ENCODE results near the gene ERCC2.

ERCC2 gene

DNA sequence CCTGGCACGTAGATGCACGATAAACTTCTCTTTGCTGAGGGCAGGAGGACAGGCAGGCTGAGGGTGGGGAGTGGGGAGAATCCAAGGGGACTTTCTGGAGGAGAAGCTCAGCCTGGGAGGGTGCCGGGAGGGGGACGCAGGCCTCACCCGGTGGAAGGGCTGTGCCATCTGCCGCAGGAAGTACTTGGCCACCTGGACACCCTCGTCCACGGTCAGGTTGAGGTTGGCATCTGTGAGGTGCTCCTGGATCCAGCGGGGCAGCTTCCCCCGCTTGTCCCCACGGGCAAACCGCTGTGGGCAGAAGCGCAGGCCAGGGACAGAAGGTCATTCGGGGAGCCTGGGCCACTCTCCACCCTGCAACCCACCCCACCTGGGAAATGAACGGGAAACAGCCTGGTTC lies 18.3 kb downstream of the ERCC2 start:
- Histone ChIP-seq H3K14ac (ENCODE audit: low read length in 2 of 2) (no peak overlapping the region), H3K4me1 (ENCODE audit: control insufficient read depth, insufficient read depth, low read depth, low read length) (peaks cover 6% of the 10 kb centered on the region), H2BK5ac (ENCODE audit: low read depth, low read length, poor library complexity, severe bottlenecking) (no peak overlapping the region), H3K9ac (ENCODE audit: low read length) (no peak overlapping the region), H3K27ac (ENCODE audit: low read length, poor library complexity, severe bottlenecking) (no peak overlapping the region), H2AK5ac (ENCODE audit: low read length, severe bottlenecking) (no peak overlapping the region), H3K27me3 (ENCODE audit: control insufficient read depth in 1 of 2, insufficient read depth in 1 of 2, low read length in 2 of 2) (no peaks in the 10 kb centered on the region), H3K23ac (ENCODE audit: low read length in 2 of 2) (no peak overlapping the region), H3K18ac (ENCODE audit: low read depth in 1 of 2, low read length in 2 of 2) (no peak overlapping the region), H2BK120ac (ENCODE audit: low read depth, low read length) (no peak overlapping the region), H3K4me3 (ENCODE audit: insufficient read depth in 1 of 2, low read depth in 1 of 2, low read length in 2 of 2) (no peak overlapping the region), H3K4ac (ENCODE audit: low read depth in 1 of 2, low read length in 2 of 2) (no peak overlapping the region), H2BK12ac (ENCODE audit: low read length in 2 of 2) (no peak overlapping the region), H3K4me2 (ENCODE audit: low read length, poor library complexity, severe bottlenecking) (no peak overlapping the region), H3K36me3 (ENCODE audit: control insufficient read depth in 1 of 2, insufficient read depth in 2 of 2, low read depth in 1 of 2, low read length in 2 of 2) (peaks cover 62 to 78% of the 10 kb centered on the region in 2 experiments), H2BK15ac (ENCODE audit: low read depth, poor library complexity, severe bottlenecking) (no peak overlapping the region), H3K9me3 (ENCODE audit: control insufficient read depth, low read length) (no peaks in the 10 kb centered on the region), H4K8ac (ENCODE audit: low read length) (no peak overlapping the region), H4K91ac (ENCODE audit: low read length) (no peak overlapping the region), H2AFZ (ENCODE audit: low read depth, low read length) (no peak overlapping the region), H3K79me1 (replicated peaks; ENCODE audit: low read length, poor library complexity, severe bottlenecking) (peaks cover 10% of the 10 kb centered on the region)
- DNase-seq: no peak
- 95% methylated on average over 15 of the region's 15 CpGs for WGBS

DNA sequence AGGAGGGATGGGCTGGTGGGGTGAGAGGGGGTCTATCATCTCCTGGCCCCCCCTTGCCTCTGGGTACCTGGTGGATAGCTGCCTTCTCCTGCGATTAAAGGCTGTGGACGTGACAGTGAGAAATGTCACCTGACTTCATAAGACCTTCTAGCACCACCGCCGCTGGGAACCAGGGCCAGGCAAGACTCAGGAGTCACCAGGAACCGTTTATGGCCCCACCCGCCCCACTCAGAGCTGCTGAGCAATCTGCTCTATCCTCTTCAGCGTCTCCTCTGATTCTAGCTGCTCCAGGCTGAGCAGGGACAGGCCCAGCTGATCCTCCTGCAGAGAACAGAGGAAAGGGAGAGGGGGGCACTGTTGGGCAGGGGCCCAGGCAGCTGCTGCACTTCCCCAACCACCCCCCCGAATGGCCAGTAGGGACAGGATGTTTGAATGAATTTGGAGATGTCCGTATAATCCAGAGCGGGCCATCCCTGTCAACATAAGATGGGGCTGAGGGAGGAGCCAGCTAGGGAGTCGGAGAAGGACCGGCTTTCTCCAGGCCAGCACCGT lies 18.9 kb downstream of the ERCC2 start:
- no peak overlapping the region for H4K8ac ChIP-seq (ENCODE audit: low read length)
- no peak overlapping the region for H2BK5ac ChIP-seq (ENCODE audit: low read depth, low read length, poor library complexity, severe bottlenecking)
- H3K18ac ChIP-seq (ENCODE audit: low read depth in 1 of 2, low read length in 2 of 2): no peak overlapping the region
- no peak overlapping the region for H3K14ac ChIP-seq (ENCODE audit: low read length in 2 of 2)
- H3K9ac ChIP-seq (ENCODE audit: low read length): no peak overlapping the region
- H2AK5ac ChIP-seq (ENCODE audit: low read length, severe bottlenecking): no peak overlapping the region
- no peak overlapping the region for H2BK120ac ChIP-seq (ENCODE audit: low read depth, low read length)
- DNase-seq: no peak
- H3K36me3 ChIP-seq (ENCODE audit: control insufficient read depth in 1 of 2, insufficient read depth in 2 of 2, low read depth in 1 of 2, low read length in 2 of 2): peaks cover 57 to 73% of the 10 kb centered on the region in 2 experiments
- H3K27ac ChIP-seq (ENCODE audit: low read length, poor library complexity, severe bottlenecking): no peak overlapping the region
- H2BK12ac ChIP-seq (ENCODE audit: low read length in 2 of 2): no peak overlapping the region
- H4K91ac ChIP-seq (ENCODE audit: low read length): no peak overlapping the region
- no peak overlapping the region for H3K23ac ChIP-seq (ENCODE audit: low read length in 2 of 2)
- no peak overlapping the region for H3K4me3 ChIP-seq (ENCODE audit: insufficient read depth in 1 of 2, low read depth in 1 of 2, low read length in 2 of 2)
- peaks cover 0 to 4% of the 10 kb centered on the region in 2 experiments for H3K27me3 ChIP-seq (ENCODE audit: control insufficient read depth in 1 of 2, insufficient read depth in 1 of 2, low read length in 2 of 2)
- 92% methylated on average over 9 of the region's 13 CpGs for WGBS
- H3K79me1 ChIP-seq (replicated peaks; ENCODE audit: low read length, poor library complexity, severe bottlenecking): peaks cover 8% of the 10 kb centered on the region
- no peak overlapping the region for H2BK15ac ChIP-seq (ENCODE audit: low read depth, poor library complexity, severe bottlenecking)
- H3K4me1 ChIP-seq (ENCODE audit: control insufficient read depth, insufficient read depth, low read depth, low read length): peaks cover 6% of the 10 kb centered on the region
- H3K4ac ChIP-seq (ENCODE audit: low read depth in 1 of 2, low read length in 2 of 2): no peak overlapping the region
- no peak overlapping the region for H2AFZ ChIP-seq (ENCODE audit: low read depth, low read length)
- no peaks in the 10 kb centered on the region for H3K9me3 ChIP-seq (ENCODE audit: control insufficient read depth, low read length)
- no peak overlapping the region for H3K4me2 ChIP-seq (ENCODE audit: low read length, poor library complexity, severe bottlenecking)

DNA sequence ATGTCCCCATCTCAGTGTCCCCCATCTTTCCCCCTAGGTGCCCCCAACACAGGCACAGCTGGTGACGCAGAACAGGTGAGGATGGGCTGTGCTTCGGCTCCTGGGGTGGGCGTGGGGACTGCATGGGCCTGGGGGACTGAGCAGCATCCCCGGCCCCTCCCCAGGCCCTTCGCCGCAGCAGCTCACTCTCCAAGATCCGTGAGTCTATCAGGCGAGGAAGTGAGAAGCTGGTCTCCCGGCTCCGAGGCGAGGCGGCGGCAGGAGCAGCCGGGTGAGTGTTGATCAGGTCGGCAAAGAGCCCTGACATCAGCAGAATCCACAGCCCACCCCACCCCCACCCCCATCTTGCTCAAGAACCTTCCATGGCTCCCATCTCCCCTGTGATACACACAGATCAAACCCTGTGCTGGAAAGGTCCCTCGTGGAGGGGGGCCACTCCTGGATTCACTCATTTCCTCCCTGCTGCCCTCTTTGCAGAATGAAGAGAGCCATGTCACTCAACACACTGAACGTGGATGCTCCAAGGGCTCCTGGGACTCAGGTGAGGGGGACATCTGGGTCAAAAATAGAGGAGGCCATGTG lies 19.8 kb downstream of the ERCC2 start:
- no peak overlapping the region for H2AFZ ChIP-seq (ENCODE audit: low read depth, low read length)
- WGBS: 93% methylated on average over 17 of the region's 17 CpGs
- H3K79me1 ChIP-seq (replicated peaks; ENCODE audit: low read length, poor library complexity, severe bottlenecking): peaks cover 3% of the 10 kb centered on the region

DNA sequence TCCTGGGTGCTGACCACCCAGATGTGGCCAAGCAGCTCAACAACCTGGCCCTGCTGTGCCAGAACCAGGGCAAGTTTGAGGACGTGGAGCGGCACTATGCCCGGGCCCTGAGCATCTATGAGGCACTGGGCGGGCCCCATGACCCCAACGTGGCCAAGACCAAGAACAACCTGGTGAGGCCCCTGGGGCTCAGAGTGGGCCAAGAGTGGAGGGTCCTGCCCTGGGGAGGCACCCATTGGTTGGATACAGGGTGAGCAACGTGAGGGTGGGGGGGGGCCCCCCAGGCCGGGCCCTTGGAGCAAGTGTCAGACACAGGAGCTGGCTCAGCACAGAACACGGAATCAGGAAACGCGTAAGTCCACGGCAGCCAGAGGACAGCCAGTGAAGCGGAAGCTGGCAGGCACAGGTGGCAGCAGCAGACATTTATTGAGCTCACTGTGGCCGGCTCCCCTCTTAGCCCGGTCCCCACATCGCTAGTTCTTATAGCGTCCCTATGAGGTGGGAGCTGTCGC lies 20.9 kb downstream of the ERCC2 start:
- no peak for DNase-seq
- no peak overlapping the region for H3K9ac ChIP-seq (ENCODE audit: low read length)
- H2AFZ ChIP-seq (ENCODE audit: low read depth, low read length): no peak overlapping the region
- H3K4me3 ChIP-seq (ENCODE audit: insufficient read depth in 1 of 2, low read depth in 1 of 2, low read length in 2 of 2): no peak overlapping the region
- peaks cover 39 to 53% of the 10 kb centered on the region in 2 experiments for H3K36me3 ChIP-seq (ENCODE audit: control insufficient read depth in 1 of 2, insufficient read depth in 2 of 2, low read depth in 1 of 2, low read length in 2 of 2)
- H3K23ac ChIP-seq (ENCODE audit: low read length in 2 of 2): no peak overlapping the region
- H3K4ac ChIP-seq (ENCODE audit: low read depth in 1 of 2, low read length in 2 of 2): no peak overlapping the region
- no peak overlapping the region for H3K18ac ChIP-seq (ENCODE audit: low read depth in 1 of 2, low read length in 2 of 2)
- no peak overlapping the region for H3K27ac ChIP-seq (ENCODE audit: low read length, poor library complexity, severe bottlenecking)
- H3K79me1 ChIP-seq (replicated peaks; ENCODE audit: low read length, poor library complexity, severe bottlenecking): no peaks in the 10 kb centered on the region
- 96% methylated on average over 17 of the region's 17 CpGs for WGBS
- no peak overlapping the region for H3K14ac ChIP-seq (ENCODE audit: low read length in 2 of 2)
- no peak overlapping the region for H2BK15ac ChIP-seq (ENCODE audit: low read depth, poor library complexity, severe bottlenecking)
- H2BK120ac ChIP-seq (ENCODE audit: low read depth, low read length): no peak overlapping the region
- peaks cover 6% of the 10 kb centered on the region for H3K4me1 ChIP-seq (ENCODE audit: control insufficient read depth, insufficient read depth, low read depth, low read length)
- no peak overlapping the region for H2BK12ac ChIP-seq (ENCODE audit: low read length in 2 of 2)
- H2BK5ac ChIP-seq (ENCODE audit: low read depth, low read length, poor library complexity, severe bottlenecking): no peak overlapping the region
- H3K27me3 ChIP-seq (ENCODE audit: control insufficient read depth in 1 of 2, insufficient read depth in 1 of 2, low read length in 2 of 2): peaks cover 9 to 17% of the 10 kb centered on the region in 2 experiments
- no peak overlapping the region for H2AK5ac ChIP-seq (ENCODE audit: low read length, severe bottlenecking)
- no peak overlapping the region for H4K8ac ChIP-seq (ENCODE audit: low read length)
- H3K9me3 ChIP-seq (ENCODE audit: control insufficient read depth, low read length): no peaks in the 10 kb centered on the region
- peak overlapping the region; percentile 34 for H4K91ac ChIP-seq (ENCODE audit: low read length)
- no peak overlapping the region for H3K4me2 ChIP-seq (ENCODE audit: low read length, poor library complexity, severe bottlenecking)

More for the DNA sequence above, 19.8 kb downstream of the ERCC2 start:
- Histone ChIP-seq H3K4me2 (ENCODE audit: low read length, poor library complexity, severe bottlenecking) (no peak overlapping the region), H4K8ac (ENCODE audit: low read length) (no peak overlapping the region), H2BK5ac (ENCODE audit: low read depth, low read length, poor library complexity, severe bottlenecking) (no peak overlapping the region), H2BK12ac (ENCODE audit: low read length in 2 of 2) (no peak overlapping the region), H3K4ac (ENCODE audit: low read depth in 1 of 2, low read length in 2 of 2) (no peak overlapping the region), H2BK15ac (ENCODE audit: low read depth, poor library complexity, severe bottlenecking) (no peak overlapping the region), H3K27ac (ENCODE audit: low read length, poor library complexity, severe bottlenecking) (no peak overlapping the region), H3K4me1 (ENCODE audit: control insufficient read depth, insufficient read depth, low read depth, low read length) (peaks cover 6% of the 10 kb centered on the region), H3K36me3 (ENCODE audit: control insufficient read depth in 1 of 2, insufficient read depth in 2 of 2, low read depth in 1 of 2, low read length in 2 of 2) (peaks cover 48 to 64% of the 10 kb centered on the region in 2 experiments), H2BK120ac (ENCODE audit: low read depth, low read length) (no peak overlapping the region), H3K23ac (ENCODE audit: low read length in 2 of 2) (no peak overlapping the region), H3K27me3 (ENCODE audit: control insufficient read depth in 1 of 2, insufficient read depth in 1 of 2, low read length in 2 of 2) (peaks cover 0 to 10% of the 10 kb centered on the region in 2 experiments), H3K4me3 (ENCODE audit: insufficient read depth in 1 of 2, low read depth in 1 of 2, low read length in 2 of 2) (no peak overlapping the region), H3K14ac (ENCODE audit: low read length in 2 of 2) (no peak overlapping the region), H3K9ac (ENCODE audit: low read length) (no peak overlapping the region), H3K9me3 (ENCODE audit: control insufficient read depth, low read length) (no peaks in the 10 kb centered on the region), H4K91ac (ENCODE audit: low read length) (no peak overlapping the region), H2AK5ac (ENCODE audit: low read length, severe bottlenecking) (no peak overlapping the region), H3K18ac (ENCODE audit: low read depth in 1 of 2, low read length in 2 of 2) (no peak overlapping the region)
- DNase-seq: no peak

Measured in mesenchymal stem cell (in vitro differentiated cells and primary cell).